Heart left ventricle (tissue), 13 donors: Measurements from ENCODE around the gene PHF2.

Experiments used
- POLR2A ChIP-seq, 2 donors: fragments of 450-650 bp; IDR thresholded peaks; one replicate each; pipeline ENCODE4 v1.6.1; 2017; ENCODE audit warnings: antibody characterized with exemption in 2 of 2, mild to moderate bottlenecking in 2 of 2, moderate library complexity in 2 of 2
- TF ChIP-seq, protein P1 (sequence below), 12 donors: fragments of 200-600 bp; sonication (generic) in 4 of 12; IDR thresholded peaks; one replicate each; pipeline versions ENCODE4 v1.5.0 to v1.8.0; 2018 to 2022; ENCODE audit warnings: antibody characterized with exemption in 12 of 12, mild to moderate bottlenecking in 5 of 12
- donor health status: ischemic (EF 13 %, LVEDD 7.1; RV severe dilation, severe dysfunction).
- donor health status: DM: no; HTN: yes; CAD: no.
- donor health status: DM: no; HTN: no; CAD: no.
- donor health status: ischemic (EF 25% LVEDD 6.9; RV normal size, moderate dysfunction).
- donor health status: ischemic (EF 25% LVEDD 5.7; RV mildly dilated, moderate dysfunction).
- donor health status: ischemic (EF 35%, LVEDD 5.7; RV mildly dilated, moderate dysfunction).
- donor health status: nonischemic (EF 11% LVEDD 7.7; RV severe dilation, severe dysfunction).
- donor health status: DM: yes; HTN: yes; CAD: no.
- donor health status: PGD.
- donor health status: ischemic (EF 29% LVEDD 5.4; RV normal size, mild dysfunction).
- donor health status: nonischemic (EF 23%, LVEDD 6.1; RV moderate dilation, normal function).

DNA sequence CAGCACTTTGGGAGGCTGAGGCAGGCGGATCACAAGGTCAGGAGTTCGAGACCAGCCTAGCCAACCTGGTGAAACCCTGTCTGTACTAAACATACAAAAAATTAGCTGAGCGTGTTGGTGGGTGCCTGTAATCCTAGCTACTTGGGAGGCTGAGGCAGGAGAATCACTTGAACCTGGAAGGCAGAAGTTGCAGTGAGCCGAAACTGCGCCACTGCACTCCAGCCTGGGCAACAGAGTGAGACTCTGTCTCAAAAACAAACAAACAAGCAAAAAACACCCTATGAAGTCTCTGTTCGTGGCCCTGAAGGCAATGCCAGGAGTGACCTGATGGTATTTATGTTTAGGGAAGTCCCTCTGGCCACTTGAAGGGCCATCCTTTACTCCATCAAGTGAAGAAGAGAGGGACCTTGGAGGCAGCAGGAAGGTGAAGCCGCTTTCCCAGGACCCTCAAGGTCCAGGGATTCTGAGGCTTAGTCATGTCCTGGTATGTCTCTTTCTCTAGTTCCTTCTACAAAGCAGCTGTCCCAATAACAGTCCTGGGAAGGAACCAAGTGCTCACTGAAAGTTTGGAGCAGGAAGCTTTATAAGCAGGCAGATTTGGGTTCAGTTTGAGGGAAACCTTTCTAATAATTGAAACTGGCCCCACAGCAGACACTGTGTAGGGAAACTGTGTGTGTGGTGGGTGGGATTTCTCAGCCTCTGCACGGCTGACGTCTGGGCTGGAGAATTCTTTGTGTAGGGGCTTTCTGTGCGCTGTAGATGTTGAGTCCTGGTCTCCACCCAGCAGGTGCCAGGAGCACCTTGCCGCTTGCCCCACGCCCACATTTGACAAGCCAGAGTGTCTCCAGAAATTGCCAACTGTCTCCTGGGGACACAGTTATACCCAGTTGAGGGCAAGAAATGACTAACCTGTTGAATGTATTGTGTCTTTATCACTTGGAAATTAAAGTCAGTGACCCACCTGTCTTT lies 12.5 kb downstream of the PHF2 start:
- TF ChIP-seq, protein P1, sequence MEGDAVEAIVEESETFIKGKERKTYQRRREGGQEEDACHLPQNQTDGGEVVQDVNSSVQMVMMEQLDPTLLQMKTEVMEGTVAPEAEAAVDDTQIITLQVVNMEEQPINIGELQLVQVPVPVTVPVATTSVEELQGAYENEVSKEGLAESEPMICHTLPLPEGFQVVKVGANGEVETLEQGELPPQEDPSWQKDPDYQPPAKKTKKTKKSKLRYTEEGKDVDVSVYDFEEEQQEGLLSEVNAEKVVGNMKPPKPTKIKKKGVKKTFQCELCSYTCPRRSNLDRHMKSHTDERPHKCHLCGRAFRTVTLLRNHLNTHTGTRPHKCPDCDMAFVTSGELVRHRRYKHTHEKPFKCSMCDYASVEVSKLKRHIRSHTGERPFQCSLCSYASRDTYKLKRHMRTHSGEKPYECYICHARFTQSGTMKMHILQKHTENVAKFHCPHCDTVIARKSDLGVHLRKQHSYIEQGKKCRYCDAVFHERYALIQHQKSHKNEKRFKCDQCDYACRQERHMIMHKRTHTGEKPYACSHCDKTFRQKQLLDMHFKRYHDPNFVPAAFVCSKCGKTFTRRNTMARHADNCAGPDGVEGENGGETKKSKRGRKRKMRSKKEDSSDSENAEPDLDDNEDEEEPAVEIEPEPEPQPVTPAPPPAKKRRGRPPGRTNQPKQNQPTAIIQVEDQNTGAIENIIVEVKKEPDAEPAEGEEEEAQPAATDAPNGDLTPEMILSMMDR (IDR thresholded peaks at IDR 0.05) = no peak
- TF ChIP-seq POLR2A (IDR thresholded peaks at IDR 0.05) = no peak
